Measurements from ENCODE around the gene MGST3.
A peak's percentile ranks its signal among the peaks of the same experiment; 100 is the strongest.
"Not testable (repeated sequence)": the region's sequence is repeated elsewhere in the genome, so short reads cannot be mapped to it uniquely, and the experiment has no call there.

Gene MGST3

GRCh38 chr1:165659581-165659895 is 28.5 kb downstream of the MGST3 start:
- DNase-seq: no peak

- no peak for DNase-seq
Observed at GRCh38 chr1:165661703-165662102, 30.7 kb downstream of the MGST3 start.

DNA sequence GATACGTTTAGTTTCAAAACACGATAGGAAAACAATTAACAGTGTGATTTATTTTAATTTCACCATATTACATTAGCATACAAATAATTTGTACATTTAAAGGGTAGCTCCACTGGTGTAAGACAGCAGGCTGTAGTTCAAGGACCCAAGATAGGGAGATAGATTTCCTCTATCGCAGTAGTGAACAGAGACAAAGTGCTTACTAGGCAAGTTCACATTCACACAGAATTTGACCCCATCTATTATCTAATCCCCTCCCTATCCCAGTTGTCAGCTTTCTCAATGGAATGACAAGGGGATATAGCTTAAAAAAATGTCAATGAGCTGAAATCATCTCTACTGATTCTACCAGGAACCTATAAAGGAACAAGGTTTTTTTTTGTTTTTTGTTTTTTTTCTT is 31.2 kb downstream of the MGST3 start:
- no peak for DNase-seq

GRCh38 chr1:165666152-165666825 is 35.3 kb downstream of the MGST3 start:
- no peak for DNase-seq

DNA sequence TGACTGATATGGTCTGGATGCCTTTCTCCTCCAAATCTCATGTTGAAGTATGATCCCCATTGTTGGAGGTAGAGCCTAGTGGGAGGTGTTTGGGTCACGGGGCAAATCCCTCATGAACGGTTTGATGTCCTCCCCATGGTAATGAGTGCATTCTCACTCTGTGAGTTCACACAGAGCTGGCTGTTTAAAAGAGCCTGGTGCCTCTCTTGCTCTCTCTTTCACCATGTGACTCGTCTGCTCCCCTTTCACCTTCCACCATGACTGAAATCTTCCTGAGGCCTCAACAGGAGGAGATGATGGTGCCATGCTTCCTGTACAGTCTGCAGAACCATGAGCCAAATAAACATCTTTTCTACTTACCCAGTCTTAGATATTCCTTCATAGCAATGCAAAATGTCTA is 37.1 kb downstream of the MGST3 start:
- no peak for DNase-seq

DNA sequence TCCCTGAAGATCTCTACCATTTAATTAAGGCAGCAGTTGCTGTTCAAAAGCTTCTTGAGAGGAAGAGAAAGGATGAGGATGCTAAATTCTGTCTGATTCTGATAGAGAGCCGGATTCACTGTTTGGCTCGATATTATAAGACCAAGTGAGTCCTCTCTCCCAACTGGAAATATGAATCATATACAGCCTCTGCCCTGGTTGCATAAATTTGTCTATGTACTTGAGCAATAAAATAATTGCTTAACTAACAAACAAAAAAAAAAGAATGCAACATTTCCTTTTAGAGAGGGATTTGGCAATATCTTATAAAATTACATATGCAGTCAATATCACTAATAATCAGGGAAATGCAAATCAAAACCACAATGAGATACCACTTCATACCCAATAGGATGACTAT is 40.5 kb downstream of the MGST3 start:
- no peak for DNase-seq

DNA sequence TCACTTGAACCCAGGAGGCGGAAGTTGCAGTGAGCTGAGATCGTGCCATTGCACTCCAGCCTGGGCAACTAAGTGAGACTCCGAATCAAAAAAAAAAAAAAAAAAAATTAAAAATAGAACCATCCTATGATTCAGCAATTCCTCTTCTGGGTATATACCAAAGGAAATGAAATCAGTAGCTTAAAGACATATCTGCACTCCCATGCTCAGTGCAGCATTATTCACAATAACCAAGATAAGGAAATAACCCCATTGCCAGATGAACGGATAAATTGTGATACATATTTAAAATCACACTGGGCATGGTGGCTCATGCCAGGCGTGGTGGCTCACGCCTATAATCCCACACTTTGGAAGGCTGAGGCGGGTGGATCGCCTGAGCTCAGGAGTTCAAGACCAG is 43.6 kb downstream of the MGST3 start:
- DNase-seq: no peak

GRCh38 chr1:165675794-165676193 is 44.8 kb downstream of the MGST3 start:
- DNase-seq: no peak

DNA sequence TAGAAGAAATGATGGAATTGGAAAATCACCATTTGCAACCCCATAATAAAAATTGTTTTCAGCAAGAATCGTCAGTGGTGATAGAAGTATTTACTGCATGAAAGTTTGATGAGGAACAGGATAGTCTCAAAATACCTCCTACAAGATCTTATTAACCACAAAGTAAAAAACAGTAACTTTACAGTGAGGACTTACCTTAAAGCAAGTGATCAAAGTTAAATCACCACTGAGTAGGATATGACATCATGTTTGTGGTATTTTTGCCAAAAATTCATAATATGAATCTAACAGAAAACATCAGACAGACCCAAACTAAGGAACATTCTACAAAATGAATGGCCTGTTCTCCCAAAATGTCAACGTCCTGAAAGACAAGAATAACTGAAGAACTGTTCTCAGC is 47.5 kb downstream of the MGST3 start:
- DNase-seq: no peak

- no peak for DNase-seq
Observed at GRCh38 chr1:165679282-165680036, 48.4 kb downstream of the MGST3 start.

DNA sequence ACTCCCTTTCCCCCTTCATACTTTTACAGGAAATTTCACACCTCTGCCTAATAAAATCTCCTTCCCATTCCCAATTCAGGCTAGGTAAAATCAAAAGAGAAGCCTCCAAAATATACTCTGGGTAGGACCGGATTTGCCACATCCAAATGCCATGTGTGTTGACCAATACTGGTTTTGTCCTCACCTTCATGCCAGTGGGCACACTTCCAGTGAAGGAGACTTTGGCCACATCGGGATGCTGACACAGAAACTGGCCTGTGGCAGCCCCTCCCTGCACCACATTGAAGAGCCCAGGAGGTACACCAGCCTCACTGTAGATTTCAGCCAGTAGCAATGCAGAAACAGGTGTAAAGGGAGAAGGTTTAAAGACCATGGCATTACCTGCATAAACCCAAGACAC is 49.3 kb downstream of the MGST3 start:
- DNase-seq: no peak

DNA sequence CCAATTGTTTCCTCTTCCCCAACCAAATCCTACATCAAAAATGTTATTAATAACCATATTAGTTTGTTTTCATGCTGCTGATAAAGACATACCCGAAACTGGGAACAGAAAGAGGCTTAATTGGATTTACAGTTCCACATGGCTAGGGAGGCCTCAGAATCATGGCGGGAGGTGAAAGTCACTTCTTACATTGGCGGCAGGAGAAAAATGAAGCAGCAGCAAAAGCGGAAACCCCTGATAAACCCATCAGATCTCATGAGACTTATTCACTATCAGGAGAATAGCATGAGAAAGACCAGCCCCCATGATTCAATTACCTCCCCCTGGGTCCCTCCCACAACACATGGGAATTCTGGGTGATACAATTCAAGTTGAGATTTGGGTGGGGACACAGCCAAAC is 49.7 kb downstream of the MGST3 start:
- DNase-seq: not testable (repeated sequence)

- DNase-seq: no peak
Observed at GRCh38 chr1:165683848-165684485, 52.9 kb downstream of the MGST3 start.

GRCh38 chr1:165686121-165686970 is 55.3 kb downstream of the MGST3 start:
- no peak for DNase-seq

GRCh38 chr1:165686971-165687433 is 56.0 kb downstream of the MGST3 start:
- no peak for DNase-seq

DNA sequence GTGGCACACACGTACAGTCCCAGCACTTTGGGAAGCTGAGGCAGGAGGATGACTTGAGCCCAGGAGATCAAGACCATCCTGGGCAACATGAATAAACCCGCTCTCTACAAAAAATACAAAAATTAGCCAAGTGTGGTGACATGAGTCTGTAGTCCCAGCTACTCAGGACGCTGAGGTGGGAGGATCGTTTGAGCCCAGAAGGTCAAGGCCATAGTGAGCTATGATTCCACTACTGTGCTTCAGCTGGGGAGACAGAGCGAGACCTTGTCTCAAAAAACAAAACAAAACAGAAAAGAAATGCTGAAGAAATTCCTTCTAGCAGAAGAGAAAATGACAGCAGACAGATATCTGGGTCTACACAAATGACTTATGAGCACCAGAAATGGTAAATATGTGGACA is 57.0 kb downstream of the MGST3 start:
- DNase-seq: no peak

- peak; percentile 40 for DNase-seq
Observed at GRCh38 chr1:165695031-165695430, 64.0 kb downstream of the MGST3 start.

GRCh38 chr1:165696625-165697100 is 65.6 kb downstream of the MGST3 start:
- DNase-seq: peak; percentile 66

GRCh38 chr1:165697491-165697880 is 66.5 kb downstream of the MGST3 start:
- DNase-seq: no peak

DNA sequence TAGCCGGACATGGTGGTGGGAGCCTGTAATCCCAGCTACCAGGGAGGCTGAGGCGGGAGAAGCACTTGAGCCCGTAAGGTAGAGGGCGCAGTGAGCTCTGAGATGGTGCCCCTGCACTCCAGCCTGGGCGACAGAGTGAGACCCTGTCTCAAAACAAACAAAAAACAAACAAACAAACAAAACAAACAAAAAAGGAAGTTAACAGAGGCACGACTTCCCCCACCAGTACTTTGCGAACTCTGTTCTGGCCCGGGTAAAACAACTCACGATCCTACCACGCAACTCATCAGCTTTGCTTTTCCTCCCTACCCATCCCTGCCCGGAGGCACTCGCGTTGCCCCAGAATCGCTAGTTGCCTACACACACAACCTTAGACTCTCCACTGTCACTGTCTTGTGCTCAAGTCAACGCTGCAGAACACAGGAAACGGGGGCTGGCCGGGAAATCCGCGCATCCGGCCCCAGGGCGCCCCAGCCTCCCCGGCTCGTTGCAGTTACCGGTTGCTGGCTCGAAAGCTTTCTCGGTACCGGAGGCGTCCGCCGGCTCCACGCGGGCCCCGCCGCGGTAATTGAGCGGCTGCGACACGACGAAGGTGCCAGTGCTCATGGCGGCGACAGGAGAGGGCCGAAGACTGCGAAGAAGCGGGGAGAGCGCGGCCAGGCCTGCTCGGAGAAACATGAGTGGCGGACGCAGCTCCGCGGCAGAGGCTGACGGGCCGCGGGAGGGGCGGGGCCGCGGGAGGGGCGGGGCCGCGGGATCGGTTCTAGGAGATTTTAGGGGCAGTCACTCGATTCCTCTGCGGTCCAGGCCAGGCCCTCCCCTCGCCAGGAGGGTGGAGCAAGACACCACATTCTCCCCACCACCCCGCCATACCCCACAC is 67.1 kb downstream of the MGST3 start, which contains the start of gene ALDH9A1:
Gene ALDH9A1, minus strand, starts transcription at position 682 of the 880 bp plus-strand sequence. Its CDS starts 4 bp downstream, at position 678.
- peak; percentile 89 for DNase-seq

DNA sequence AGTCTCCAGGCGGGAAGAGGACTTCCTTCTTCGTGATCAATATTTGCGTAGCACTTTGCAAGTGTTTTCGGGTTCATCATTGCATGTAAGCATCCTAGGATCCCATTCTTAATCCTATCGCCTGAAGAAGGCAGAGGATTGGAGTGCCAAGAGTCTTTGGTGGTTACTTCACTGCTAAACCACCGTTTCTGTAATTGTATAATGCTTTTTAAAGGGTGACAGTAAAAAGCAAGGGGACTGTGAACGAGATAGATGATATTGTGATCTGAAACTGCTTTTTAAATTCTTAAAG is 67.7 kb downstream of the MGST3 start:
- no peak for DNase-seq

GRCh38 chr1:165699577-165699976 is 68.5 kb downstream of the MGST3 start:
- DNase-seq: no peak
